Stimulated activated CD4-positive, alpha-beta T cell treated with anti-CD3 and anti-CD28 coated beads, Interleukin-2, amount 100 ng/mL, for 4 hours (primary cell): ENCODE measurements around the gene TAF11L10.
"Not testable (repeated sequence)": the region's sequence is repeated elsewhere in the genome, so short reads cannot be mapped to it uniquely, and the experiment has no call there.

Source experiments
- DNase-seq: peaks from one replicate; pipeline ENCODE4 v3.0.0-alpha.2; 2020; ENCODE audit warnings: low read depth

TAF11L10 gene

DNA sequence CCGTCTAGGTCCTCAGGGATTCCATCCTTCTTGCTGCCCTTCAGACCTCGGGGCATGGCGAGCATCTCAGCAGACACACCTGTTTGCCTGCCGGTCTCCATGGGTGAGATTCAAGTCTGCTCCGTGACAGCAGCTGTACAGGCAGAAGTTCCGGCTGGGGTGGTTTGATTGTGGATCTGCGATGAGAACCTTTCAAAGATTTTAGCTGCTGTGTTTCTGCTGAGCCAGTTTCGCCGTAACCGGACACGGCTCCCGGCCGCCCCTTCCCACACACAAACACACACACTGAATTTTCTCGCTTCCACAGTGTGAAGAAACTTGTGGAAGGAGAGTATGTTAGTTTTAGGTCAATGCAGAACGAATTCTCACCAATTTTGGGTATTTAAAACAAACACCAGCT is at the start of gene TAF11L10:
Gene TAF11L10, minus strand, starts transcription at position 101 of the 400 bp plus-strand sequence.
- DNase-seq: not testable (repeated sequence)

DNA sequence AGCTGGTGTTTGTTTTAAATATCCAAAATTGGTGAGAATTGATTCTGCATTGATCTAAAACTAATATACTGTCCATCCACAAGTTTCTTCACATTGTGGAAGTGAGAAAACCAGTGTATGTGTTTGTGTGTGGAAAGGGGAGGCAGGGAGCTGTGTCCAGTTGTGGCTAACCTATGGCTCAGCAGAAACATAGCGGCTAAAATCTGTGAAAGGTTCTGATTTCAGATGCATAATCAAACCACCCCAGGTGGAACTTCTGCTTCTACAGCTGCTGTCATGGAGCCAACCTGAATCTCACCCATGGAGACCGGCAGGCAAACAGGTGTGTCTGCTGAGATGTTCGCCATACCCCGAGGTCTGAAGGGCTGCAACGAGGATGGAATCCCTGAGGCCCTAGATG is 36.5 kb upstream of the TAF11L10 start, which contains the start of gene TAF11L14:
Gene TAF11L14, plus strand, starts transcription at position 301 of the 400 bp plus-strand sequence.
- DNase-seq: no peak

DNA sequence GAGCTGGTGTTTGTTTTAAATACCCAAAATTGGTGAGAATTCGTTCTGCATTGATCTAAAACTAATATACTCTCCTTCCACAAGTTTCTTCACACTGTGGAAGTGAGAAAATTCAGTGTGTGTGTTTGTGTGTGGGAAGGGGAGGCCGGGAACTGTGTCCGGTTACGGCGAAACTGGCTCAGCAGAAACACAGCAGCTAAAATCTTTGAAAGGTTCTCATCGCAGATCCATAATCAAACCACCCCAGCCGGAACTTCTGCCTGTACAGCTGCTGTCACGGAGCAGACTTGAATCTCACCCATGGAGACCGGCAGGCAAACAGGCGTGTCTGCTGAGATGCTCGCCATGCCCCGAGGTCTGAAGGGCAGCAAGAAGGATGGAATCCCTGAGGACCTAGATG is 34.2 kb upstream of the TAF11L10 start, which contains the start of gene TAF11L13:
Gene TAF11L13, plus strand, starts transcription at position 301 of the 400 bp plus-strand sequence.
- DNase-seq: not testable (repeated sequence)

DNA sequence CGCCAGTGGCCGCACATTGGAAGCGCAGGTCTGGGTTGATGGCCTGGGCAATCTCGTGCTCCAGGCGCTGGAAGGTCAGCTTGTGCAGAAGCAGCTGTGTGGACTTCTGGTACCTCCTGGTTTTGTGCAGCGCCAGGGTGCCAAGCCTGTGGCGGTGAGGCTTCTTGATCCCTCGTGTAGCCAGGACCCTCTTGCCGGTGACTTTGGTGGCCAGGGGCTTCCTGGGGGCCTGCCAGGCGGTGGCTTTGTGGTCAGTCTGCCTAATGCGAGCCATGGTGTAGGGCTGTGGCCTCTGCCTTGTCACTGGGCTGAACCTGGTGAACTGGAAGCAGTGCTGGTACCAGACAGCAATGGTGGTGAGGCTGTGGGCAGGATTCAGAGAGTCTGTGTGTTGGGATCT is 28.1 kb upstream of the TAF11L10 start:
- DNase-seq: no peak

DNA sequence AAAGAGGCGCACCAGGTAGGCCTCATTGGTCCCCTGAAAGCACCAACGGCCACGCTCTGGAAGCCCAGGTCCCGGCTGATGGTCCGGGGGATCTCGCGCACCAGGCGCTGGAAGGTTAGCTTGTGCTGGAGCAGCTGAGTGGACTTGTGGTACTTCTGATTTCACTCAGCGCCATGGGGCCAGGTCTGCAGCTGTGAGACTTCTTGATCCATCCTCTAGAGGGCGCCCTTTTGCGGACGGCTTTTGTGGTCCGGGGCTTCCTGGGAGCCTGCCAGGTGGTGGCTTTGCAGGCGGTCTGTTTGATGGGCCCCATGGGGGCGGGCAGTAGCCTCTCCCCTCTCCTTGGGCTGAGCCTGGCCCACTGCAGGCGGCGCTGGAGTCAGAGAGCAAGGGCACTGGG is 23.0 kb upstream of the TAF11L10 start:
- no peak for DNase-seq

DNA sequence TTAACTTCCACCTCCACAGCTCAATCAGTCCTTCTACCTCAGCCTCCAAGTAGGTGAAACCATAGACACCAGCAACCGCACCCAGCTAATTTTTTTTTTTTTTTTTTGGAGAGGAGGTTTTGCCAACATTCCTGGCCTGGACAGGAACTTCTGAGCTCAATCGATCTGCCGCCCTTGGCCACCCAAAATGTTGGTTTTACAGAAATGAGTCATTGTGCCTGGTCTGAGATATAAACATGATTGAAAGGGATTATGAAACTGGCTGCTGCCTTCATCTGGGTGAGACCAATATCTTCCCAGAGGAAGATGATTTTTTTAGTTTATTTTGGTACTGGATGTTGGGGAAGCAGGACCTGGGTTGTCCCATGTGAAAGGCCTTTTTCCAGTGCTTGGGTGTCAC is 21.7 kb upstream of the TAF11L10 start:
- no peak for DNase-seq

DNA sequence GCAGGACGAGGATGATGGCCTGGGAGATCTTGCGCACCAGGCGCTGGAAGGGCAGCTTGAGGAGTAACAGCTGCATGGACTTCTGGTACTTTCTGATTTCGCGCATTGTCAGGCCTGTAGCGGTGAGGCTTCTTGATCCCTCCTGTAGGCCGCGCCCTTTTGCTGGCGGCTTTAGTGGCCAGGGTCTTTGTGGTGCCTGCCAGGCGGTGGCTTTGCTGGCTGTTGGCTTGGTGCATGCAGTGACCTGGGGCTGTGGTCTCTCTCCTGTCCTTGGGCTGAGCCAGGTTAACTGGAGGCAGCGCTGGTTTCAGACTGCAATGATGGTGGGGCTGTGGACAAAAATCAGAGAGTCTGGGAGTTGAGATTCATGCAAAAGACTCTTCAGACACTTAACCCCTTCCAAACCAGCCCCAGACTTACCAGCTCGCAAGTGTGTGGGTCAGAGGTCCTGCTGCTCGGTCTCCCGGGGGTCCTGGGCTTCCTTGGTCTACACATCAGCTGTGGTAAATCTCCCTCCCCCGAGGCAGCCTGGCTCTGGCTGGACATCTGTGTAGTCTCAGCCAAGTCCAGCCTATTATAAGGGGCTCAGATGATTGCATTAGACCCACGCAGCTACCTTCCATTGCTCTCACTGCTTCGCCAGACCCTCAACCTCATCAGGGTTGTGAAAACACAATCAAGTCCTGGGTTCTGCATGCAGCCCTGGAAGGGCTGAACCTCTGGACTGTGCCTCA is 17.4 kb upstream of the TAF11L10 start:
- no peak for DNase-seq

DNA sequence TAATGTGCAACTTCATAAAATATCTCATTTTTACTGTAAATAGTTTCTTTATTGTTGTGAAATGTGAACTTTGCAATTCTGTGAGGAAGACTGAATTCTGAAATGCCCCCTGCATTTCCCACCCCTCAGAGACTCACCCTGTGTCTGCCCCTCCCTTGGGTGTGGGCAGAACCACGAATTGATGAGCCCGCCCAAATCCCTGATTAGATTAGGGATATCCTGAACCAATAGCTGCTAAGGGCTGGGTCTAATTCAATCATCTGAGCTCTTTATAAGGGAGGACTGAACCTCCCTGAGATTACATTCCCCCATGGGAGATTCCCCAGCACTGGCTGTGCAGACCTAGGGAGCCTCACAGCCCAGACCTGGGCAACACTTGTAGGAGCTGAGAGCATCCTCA is 12.5 kb upstream of the TAF11L10 start, which contains the start of gene TAF11L12:
Gene TAF11L12, plus strand, starts transcription at position 301 of the 400 bp plus-strand sequence.
- not testable (repeated sequence) for DNase-seq

DNA sequence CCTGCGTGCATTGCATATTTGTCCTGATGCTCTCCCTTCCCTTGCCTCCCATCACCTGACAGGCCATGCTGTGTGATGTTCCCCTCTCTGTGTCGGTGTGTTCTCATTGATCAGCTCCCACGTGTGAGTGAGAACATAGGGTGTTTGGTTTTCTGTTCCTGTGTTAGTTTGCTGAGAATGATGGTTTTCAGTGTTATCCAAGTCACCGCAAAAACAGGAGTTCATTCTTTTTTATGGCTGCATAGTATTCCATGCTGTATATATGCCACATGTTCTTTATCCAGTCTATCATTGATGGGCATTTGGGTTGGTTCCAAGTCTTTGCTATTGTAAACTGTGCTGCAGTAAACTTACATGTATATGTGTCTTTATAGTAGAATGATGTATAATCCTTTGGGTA is 9.8 kb upstream of the TAF11L10 start:
- DNase-seq: not testable (repeated sequence)

DNA sequence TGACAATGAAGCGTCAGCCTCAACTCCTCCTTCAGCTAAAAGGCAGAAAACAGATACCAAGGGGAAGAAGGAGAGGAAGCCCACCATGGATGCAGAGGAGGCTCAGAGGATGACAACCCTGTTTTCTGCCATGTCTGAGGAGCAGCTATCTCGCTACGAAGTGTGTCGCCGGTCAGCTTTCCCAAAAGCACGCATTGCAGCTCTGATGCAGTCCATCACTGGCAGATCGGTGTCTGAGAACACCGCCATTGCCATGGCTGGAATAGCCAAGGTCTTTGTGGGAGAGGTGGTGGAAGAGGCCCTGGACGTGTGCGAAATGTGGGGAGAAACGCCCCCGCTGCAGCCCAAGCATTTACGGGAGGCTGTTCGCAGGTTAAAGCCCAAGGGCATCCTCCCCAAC is 7.3 kb upstream of the TAF11L10 start:
- DNase-seq: no peak

DNA sequence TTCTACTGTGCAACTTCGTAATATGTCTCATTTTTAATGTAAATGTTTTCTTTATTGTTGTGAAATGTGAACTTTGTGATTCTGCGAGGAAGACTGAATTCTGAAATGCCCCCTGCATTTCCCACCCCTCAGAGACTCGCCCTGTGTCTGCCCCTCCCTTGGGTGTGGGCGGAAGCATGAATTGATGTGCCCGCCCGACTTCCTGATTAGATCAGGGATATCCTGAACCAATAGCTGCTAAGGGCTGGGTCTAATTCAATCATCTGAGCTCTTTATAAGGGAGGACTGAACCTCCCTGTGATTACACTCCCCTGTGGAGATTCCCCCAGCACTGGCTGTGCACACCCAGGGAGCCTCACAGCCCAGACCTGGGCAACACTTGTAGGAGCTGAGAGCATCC is 6.3 kb upstream of the TAF11L10 start, which contains the start of gene TAF11L11:
Gene TAF11L11, plus strand, starts transcription at position 304 of the 400 bp plus-strand sequence.
- not testable (repeated sequence) for DNase-seq

DNA sequence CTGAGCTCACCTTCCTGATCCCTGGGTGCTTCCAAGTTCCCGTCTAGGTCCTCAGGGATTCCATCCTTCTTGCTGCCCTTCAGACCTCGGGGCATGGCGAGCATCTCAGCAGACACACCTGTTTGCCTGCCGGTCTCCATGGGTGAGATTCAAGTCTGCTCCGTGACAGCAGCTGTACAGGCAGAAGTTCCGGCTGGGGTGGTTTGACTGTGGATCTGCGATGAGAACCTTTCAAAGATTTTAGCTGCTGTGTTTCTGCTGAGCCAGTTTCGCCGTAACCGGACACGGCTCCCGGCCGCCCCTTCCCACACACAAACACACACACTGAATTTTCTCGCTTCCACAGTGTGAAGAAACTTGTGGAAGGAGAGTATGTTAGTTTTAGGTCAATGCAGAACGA is 3.4 kb downstream of the TAF11L10 start, which contains the start of gene TAF11L9:
Gene TAF11L9, minus strand, starts transcription at position 140 of the 400 bp plus-strand sequence.
- not testable (repeated sequence) for DNase-seq

DNA sequence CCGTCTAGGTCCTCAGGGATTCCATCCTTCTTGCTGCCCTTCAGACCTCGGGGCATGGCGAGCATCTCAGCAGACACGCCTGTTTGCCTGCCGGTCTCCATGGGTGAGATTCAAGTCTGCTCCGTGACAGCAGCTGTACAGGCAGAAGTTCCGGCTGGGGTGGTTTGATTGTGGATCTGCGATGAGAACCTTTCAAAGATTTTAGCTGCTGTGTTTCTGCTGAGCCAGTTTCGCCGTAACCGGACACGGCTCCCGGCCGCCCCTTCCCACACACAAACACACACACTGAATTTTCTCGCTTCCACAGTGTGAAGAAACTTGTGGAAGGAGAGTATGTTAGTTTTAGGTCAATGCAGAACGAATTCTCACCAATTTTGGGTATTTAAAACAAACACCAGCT is 6.8 kb downstream of the TAF11L10 start, which contains the start of gene TAF11L8:
Gene TAF11L8, minus strand, starts transcription at position 101 of the 400 bp plus-strand sequence.
- DNase-seq: not testable (repeated sequence)

DNA sequence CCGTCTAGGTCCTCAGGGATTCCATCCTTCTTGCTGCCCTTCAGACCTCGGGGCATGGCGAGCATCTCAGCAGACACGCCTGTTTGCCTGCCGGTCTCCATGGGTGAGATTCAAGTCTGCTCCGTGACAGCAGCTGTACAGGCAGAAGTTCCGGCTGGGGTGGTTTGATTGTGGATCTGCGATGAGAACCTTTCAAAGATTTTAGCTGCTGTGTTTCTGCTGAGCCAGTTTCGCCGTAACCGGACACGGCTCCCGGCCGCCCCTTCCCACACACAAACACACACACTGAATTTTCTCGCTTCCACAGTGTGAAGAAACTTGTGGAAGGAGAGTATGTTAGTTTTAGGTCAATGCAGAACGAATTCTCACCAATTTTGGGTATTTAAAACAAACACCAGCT is 12.0 kb downstream of the TAF11L10 start, which contains the start of gene TAF11L7:
Gene TAF11L7, minus strand, starts transcription at position 101 of the 400 bp plus-strand sequence.
- DNase-seq: not testable (repeated sequence)
